Panc1 (cell line): ENCODE measurements around the gene OR6J1.

Experiments used
- POLR2AphosphoS5 ChIP-seq: IDR thresholded peaks from 2 replicates; pipeline ENCODE4 v1.6.1; 2012; ENCODE audit warnings: mild to moderate bottlenecking, low read depth, low read length, moderate library complexity
- SIN3A ChIP-seq: IDR thresholded peaks from 2 replicates; pipeline ENCODE4 v1.6.1; 2012; ENCODE audit warnings: low read depth, mild to moderate bottlenecking, low read length, moderate library complexity, borderline replicate concordance; ENCODE audit not compliant: insufficient read depth
- TF ChIP-seq, protein P1 (sequence below): fragments of 450-650 bp; IDR thresholded peaks from 2 replicates; pipeline ENCODE4 v1.5.1; 2017; ENCODE audit warnings: mild to moderate bottlenecking
- TF ChIP-seq, protein P2 (sequence below), 2 experiments: IDR thresholded peaks; 2 replicates each; pipeline ENCODE4 v1.6.1; 2011 to 2012; ENCODE audit warnings: low read depth in 2 of 2, control low read depth in 1 of 2, low read length in 1 of 2, mild to moderate bottlenecking in 1 of 2, moderate library complexity in 1 of 2; ENCODE audit not compliant: insufficient read depth in 1 of 2

DNA sequence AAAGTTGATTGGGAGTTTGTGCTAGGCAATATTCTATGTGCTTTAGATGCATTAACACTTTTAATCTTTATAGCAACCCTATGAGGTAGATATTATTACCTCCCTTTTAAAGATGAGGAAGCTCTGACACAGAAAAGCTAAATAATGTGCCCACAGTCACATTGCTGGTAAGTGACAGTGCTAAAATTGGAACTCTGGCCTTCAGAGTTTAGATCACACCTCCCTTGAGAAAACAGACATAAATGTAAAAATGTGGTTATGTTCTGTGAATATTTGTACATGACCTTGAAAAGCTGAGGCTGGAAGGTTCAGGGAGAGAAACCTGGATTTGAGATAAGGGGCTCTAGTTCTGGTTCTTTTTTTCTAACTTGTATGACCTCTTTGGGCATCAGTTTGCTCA lies 44.1 kb downstream of the OR6J1 start:
- TF ChIP-seq, protein P1, sequence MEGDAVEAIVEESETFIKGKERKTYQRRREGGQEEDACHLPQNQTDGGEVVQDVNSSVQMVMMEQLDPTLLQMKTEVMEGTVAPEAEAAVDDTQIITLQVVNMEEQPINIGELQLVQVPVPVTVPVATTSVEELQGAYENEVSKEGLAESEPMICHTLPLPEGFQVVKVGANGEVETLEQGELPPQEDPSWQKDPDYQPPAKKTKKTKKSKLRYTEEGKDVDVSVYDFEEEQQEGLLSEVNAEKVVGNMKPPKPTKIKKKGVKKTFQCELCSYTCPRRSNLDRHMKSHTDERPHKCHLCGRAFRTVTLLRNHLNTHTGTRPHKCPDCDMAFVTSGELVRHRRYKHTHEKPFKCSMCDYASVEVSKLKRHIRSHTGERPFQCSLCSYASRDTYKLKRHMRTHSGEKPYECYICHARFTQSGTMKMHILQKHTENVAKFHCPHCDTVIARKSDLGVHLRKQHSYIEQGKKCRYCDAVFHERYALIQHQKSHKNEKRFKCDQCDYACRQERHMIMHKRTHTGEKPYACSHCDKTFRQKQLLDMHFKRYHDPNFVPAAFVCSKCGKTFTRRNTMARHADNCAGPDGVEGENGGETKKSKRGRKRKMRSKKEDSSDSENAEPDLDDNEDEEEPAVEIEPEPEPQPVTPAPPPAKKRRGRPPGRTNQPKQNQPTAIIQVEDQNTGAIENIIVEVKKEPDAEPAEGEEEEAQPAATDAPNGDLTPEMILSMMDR: no peak
- TF ChIP-seq POLR2AphosphoS5: no peak
- TF ChIP-seq, protein P2, sequence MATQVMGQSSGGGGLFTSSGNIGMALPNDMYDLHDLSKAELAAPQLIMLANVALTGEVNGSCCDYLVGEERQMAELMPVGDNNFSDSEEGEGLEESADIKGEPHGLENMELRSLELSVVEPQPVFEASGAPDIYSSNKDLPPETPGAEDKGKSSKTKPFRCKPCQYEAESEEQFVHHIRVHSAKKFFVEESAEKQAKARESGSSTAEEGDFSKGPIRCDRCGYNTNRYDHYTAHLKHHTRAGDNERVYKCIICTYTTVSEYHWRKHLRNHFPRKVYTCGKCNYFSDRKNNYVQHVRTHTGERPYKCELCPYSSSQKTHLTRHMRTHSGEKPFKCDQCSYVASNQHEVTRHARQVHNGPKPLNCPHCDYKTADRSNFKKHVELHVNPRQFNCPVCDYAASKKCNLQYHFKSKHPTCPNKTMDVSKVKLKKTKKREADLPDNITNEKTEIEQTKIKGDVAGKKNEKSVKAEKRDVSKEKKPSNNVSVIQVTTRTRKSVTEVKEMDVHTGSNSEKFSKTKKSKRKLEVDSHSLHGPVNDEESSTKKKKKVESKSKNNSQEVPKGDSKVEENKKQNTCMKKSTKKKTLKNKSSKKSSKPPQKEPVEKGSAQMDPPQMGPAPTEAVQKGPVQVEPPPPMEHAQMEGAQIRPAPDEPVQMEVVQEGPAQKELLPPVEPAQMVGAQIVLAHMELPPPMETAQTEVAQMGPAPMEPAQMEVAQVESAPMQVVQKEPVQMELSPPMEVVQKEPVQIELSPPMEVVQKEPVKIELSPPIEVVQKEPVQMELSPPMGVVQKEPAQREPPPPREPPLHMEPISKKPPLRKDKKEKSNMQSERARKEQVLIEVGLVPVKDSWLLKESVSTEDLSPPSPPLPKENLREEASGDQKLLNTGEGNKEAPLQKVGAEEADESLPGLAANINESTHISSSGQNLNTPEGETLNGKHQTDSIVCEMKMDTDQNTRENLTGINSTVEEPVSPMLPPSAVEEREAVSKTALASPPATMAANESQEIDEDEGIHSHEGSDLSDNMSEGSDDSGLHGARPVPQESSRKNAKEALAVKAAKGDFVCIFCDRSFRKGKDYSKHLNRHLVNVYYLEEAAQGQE (IDR thresholded peaks at IDR 0.05; ENCODE audit: insufficient read depth in 1 of 2, low read depth in 2 of 2, low read length in 1 of 2): no peak
- TF ChIP-seq SIN3A: no peak
